ACHN (cell line): Measurements from ENCODE around the gene NKAIN2.

Experiments
- DNase-seq: peaks from one replicate; pipeline ENCODE4 v3.0.0-alpha.2; 2015
- in situ Hi-C: cut with HindIII; loops from 2 replicates; pipeline ENCODE4 v1.10.0; 2017; ENCODE audit warnings: low sequenced_read_pairs, low pct_ligation_motif_present, low pct_unique_long_range_greater_than_20kb

The NKAIN2 gene

GRCh38 chr6:123804787-123805540 is 1.3 kb downstream of the NKAIN2 start:
- in situ Hi-C loops: no loop called here
- DNase-seq: no peak

DNA sequence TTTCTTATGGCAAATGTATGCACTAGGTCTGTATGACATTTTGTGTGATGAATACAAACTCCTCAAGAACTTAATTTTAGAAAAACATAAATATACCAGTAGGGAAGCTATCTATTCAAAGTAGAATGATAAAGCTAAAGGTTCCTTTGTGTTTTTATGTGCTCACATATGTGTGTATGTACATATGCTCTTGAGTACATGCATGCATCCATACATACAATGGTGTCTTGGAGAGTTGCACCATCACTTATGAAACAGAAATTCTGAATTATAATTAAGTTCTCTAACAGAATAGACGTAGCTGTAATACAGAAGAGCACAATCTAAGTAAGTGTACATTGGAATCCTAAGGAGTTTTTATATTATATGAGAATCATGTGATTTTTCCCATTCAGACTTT is 2.3 kb downstream of the NKAIN2 start:
- in situ Hi-C loops: no loop called here
- DNase-seq: no peak

DNA sequence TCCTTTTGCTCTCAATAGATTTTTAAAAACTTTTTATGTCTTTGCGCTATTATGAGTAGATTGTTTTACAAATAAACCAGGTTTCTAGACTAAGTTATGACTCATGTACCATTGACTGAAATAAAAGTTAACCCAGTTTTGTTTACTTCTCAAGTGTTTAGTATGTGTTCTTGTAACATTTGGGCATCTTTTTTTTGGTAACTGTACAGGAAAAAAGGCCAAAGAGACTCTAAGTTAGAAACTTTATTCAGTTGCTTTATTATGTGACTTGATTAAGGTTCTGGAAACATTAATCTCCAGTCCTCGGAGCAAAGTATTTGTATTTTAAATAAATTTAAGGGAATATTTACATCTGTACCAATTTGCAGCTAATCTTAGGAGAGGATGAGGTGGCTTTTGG is 2.9 kb downstream of the NKAIN2 start:
- in situ Hi-C loops: no loop called here
- no peak for DNase-seq

DNA sequence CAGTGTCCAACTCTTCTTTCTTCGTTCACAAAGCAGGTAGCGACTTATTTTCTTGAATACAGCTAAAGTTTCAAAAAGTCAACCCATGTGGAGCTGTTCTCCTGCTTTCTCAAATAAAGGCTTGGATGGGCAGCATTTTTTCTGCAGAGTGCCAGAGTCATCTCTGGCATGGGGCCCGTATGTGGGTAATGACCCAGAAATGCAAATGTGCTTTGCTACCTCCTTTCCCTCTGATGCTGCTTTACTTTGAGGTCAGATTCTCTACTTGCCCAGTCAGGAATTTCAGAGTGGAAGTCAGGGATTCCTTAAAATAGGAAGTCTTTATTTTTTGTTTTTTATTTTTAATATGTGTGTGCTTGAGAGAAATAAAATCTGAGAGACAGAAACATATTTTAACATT is 4.9 kb downstream of the NKAIN2 start:
- DNase-seq: peak; percentile 64
- in situ Hi-C loops: no loop called here

GRCh38 chr6:123810214-123810613 is 6.5 kb downstream of the NKAIN2 start:
- no peak for DNase-seq

DNA sequence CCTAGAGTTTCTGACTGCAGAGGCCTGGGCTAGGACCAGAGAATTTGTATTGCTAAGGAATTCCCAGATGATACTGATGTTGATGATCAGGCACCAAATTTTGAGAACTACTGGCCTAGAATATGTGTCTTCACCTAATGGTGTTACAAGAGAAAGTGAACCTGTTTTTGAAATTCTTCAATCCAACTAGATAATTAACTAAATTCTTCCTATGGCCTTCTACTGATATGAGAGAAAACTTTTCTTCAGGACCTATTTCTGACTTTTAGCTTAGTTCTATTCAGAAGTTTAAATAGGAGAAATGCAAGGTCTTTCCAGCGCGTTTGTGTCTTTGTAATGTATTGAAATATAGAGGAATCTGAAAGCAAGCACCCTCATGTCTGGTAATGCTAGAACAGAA is 7.3 kb downstream of the NKAIN2 start:
- DNase-seq: no peak
- in situ Hi-C loops: no loop called here

More at GRCh38 chr6:123810214-123810613, 6.5 kb downstream of the NKAIN2 start:
- in situ Hi-C loops: no loop called here

- in situ Hi-C loops: no loop called here
- DNase-seq: no peak
These were observed 7.7 kb downstream of the NKAIN2 start for GRCh38 chr6:123811378-123811777.

DNA sequence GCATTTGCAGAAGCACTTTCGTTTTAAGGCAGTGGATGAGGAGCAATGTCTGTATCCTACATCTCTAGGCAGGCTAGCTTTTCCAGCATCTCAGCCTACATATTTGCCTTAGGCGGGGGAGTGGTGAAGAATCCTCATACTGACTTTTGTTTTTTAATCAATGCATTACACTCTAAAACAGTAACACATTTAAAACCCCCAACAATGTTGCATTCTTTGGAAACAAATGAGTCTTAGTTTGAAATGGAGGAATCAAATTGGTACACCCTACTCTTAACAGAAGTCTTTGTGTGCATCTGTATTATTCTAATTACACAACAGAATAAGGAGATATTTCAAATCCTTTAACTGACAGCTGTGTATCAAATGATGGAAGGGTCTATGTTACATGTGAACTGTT is 9.0 kb downstream of the NKAIN2 start:
- in situ Hi-C loops: no loop called here
- DNase-seq: no peak

GRCh38 chr6:123821112-123821511 is 17.4 kb downstream of the NKAIN2 start:
- in situ Hi-C loops: no loop called here

GRCh38 chr6:123829302-123829953 is 25.8 kb downstream of the NKAIN2 start:
- DNase-seq: peak; percentile 73
- in situ Hi-C loops: no loop called here

More at GRCh38 chr6:123821112-123821511, 17.4 kb downstream of the NKAIN2 start:
- DNase-seq: no peak

- in situ Hi-C loops: no loop called here
- no peak for DNase-seq
These were observed 26.5 kb downstream of the NKAIN2 start for GRCh38 chr6:123830120-123830519.

GRCh38 chr6:123838505-123839234 is 35.0 kb downstream of the NKAIN2 start:
- no peak for DNase-seq
- in situ Hi-C loops: no loop called here

GRCh38 chr6:123841067-123841896 is 37.6 kb downstream of the NKAIN2 start:
- in situ Hi-C loops: no loop called here
- DNase-seq: no peak

DNA sequence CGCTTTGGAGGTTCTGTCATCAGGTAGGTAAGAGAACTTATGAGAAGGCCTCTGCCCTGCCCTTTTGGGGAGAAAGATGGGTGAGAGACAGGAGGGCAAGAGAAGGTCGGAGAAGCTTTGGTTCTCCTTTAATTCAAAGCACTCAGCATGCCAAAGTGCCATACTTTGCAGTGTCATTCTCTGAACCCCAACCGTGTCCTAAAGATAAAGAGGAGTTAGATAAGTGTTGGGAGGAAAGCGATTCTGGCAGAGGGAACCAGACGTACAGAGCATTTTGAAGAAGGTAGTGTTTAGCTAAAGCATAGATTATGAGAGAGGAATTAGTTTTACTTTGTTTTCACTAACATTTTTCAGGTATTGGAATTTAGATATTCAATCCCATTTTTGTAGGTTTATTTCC is 40.3 kb downstream of the NKAIN2 start:
- no peak for DNase-seq
- in situ Hi-C loops: no loop called here

DNA sequence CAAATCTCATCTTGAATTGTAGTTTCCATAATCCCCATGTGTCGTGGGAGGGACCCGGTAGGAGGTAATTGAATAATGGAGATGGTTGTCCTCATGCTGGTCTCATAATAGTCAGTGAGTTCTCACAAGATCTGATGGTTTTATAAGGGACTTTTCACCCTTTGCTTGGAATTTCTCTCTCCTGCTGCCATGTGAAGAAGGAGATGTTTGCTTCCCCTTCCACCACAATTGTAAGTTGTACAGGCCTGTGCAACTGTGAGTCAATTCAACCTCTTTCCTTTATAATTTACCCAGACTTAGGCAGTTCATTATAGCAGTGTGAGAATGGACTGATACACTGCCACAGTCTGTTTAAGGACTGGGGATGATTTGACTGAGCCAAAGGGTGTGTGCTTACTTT is 44.7 kb downstream of the NKAIN2 start:
- no peak for DNase-seq
- in situ Hi-C loops: no loop called here

DNA sequence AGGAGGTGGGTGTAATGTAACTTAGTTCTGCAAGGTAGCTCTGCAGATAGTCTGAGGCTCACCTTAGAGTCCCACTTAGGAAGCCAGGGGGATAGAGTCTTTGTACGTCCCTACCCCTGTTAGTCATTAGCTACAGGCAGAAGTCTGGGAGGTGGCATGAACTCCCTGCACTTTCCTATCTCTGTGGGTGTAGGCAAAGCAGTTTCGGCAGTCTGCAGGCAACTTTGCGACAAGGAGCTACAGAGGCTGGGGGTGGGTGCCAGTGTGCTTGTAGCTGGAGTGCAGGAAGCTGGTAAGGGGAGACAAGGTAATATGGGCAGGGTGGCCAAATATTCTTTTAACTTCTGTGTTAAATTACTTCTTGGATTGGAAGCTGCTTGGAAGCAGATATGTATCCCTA is 45.7 kb downstream of the NKAIN2 start:
- DNase-seq: no peak
- in situ Hi-C loops: no loop called here

DNA sequence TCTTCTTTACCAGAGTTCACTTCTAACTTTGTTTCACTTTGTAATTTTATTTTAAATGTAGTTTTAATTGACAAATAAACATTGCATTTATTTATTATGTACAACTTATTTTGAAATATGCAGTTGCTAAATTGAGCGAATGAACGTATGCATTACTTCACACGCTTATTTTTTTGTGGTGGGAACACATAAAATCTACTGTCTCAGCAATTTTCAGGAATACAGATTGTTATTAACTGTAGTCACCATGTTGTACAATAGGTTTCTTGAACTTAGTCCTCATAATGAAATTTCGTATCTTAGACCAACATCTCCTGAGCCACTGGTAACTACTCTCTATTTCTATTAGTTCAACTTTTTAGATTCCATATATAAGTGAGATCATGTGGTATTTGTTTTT is 46.9 kb downstream of the NKAIN2 start:
- no peak for DNase-seq
- in situ Hi-C loops: no loop called here

- no peak for DNase-seq
- in situ Hi-C loops: no loop called here
These were observed 50.5 kb downstream of the NKAIN2 start for GRCh38 chr6:123854201-123854600.

DNA sequence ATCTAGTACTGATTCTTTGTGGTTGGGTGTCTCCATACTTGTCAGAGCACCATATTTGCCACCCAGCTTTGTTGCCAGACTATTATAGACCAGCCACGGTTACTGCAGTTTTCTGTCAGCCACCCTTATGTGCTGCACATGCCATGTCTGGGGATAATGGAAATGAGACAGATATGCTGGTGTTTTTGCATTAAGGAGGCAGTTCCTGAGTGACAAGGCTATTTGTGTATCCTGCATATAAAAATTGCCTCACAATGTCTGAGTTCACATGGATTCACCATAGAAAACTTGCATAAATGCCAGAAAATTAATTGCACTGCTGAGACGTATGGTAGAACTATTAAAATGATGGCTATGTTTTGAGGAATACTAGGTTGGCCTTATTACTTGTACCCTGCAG is 51.8 kb downstream of the NKAIN2 start:
- in situ Hi-C loops: no loop called here
- no peak for DNase-seq
